Hematopoietic multipotent progenitor cell (in vitro differentiated cells): ENCODE results near the gene DHCR24. TPM values are rescaled to one million over a fixed set of nuclear protein-coding genes. Genes with fewer than 3 reads are reported as not detected.
A peak's percentile ranks its signal among the peaks of the same experiment; 100 is the strongest.
"Not testable (repeated sequence)": the region's sequence is repeated elsewhere in the genome, so short reads cannot be mapped to it uniquely, and the experiment has no call there.

Source experiments
- DNase-seq, 3 donors: peaks; one replicate each; pipeline ENCODE4 v3.0.0-alpha.2; 2011 to 2015; ENCODE audit warnings: low read depth in 2 of 3, low spot score in 2 of 3
- total RNA-seq: library from RNA; depleted of rRNA; stranded (reverse); fragments of >200 nt; gene quantifications from one replicate; pipeline ENCODE4 v1.2.3, GENCODE V29; 2012

The DHCR24 gene, protein sequence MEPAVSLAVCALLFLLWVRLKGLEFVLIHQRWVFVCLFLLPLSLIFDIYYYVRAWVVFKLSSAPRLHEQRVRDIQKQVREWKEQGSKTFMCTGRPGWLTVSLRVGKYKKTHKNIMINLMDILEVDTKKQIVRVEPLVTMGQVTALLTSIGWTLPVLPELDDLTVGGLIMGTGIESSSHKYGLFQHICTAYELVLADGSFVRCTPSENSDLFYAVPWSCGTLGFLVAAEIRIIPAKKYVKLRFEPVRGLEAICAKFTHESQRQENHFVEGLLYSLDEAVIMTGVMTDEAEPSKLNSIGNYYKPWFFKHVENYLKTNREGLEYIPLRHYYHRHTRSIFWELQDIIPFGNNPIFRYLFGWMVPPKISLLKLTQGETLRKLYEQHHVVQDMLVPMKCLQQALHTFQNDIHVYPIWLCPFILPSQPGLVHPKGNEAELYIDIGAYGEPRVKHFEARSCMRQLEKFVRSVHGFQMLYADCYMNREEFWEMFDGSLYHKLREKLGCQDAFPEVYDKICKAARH
- total RNA-seq: 51.4 TPM

DNA sequence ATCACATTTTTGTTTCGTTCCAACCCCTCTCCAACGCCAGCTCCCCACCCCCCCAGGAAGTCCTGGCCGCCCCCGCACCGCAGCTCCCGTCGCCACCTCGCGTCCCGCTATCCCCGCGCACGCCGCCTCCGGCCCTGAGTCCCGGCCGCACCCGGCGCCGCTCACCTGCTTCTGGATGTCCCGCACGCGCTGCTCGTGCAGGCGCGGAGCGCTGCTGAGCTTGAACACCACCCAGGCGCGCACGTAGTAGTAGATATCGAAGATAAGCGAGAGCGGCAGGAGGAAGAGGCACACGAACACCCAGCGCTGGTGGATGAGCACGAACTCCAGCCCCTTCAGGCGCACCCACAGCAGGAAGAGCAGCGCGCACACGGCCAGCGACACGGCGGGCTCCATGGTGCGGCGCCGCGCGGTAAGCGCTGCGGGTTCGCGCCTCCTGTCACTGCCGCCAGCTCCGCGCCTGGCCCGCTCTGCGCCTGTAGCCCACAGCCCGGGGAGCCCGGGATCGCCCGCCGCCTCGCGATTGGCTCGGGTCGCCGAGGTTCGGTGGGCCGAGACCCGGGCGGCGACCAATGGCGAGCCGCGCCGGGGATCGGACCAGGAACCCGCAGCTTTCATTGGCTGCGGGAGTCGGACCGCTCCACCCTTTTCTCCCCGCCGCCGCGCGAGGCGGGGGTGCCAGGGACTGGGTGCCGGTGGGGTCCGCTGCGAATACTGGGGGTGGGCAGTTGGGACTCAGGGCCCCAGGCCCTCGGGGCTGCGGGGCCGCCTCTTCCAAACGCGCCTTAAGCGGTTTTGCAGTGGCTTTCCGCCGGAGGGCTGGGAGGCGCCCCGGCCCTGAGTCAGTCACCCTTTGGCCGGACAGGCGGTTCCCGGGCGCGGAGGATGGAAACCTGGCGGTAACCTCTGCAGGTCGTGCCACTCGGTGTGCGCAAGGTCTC is at the start of gene DHCR24:
Gene DHCR24, minus strand, starts transcription at position 472 of the 941 bp plus-strand sequence. Its CDS starts 76 bp downstream, at position 396.
- peak; percentile 43 to 66 (median 66) for DNase-seq

DNA sequence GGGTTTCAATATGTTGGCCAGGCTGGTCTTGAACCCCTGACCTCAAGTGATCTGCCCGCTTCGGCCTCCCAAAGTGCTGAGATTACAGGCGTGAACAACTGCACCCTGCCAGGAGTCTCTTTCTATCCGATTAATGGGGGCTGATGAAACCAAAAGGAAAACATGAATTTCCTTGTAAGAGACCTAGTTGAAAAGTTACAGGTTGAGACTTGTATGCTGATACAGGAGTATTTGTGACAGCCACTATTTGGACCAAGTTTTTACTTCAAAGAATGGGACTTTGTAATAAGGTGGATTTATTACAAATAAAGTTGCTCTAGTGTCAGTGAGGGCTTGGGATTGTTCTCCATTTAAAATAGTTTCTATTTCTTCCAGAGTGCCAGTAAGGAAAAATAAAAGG is 49.8 kb upstream of the DHCR24 start:
- no peak for DNase-seq

DNA sequence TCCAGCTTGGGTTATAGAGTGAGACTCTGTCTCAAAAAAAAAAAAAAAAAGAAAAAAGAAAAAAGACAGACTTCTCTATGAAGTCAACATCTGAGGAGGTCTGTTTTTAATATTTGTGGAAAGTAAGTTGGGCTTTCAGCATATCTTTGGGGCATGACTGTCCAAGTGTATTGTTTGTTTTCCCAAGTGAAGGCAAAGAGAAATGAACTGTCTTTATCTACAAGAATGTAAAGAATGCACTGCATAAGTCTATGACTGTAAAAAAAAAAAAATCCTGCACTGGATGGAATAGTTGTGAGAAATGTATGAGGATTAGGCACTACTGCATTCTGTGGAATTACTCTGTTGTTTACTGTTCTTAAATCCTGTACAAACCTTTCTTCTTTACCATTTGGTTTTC is 47.9 kb upstream of the DHCR24 start:
- DNase-seq: no peak

DNA sequence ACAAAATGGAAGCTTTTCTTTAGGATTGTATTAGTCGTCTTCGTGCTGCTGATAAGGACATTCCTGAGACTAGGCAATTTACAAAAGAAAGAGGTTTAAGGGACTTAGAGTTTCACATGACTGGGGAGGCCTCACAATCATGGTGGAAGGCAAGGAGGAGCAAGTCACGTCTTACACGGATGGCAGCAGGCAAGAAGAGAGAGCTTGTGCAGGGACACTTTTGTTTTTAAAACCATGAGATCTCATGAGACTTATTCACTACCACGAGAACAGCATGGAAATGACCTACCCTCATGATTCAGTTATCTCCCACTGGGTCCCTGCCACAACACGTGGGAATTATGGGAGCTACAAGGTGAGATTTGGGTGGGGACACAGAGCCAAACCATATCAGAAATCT is 47.1 kb upstream of the DHCR24 start:
- DNase-seq: not testable (repeated sequence)

DNA sequence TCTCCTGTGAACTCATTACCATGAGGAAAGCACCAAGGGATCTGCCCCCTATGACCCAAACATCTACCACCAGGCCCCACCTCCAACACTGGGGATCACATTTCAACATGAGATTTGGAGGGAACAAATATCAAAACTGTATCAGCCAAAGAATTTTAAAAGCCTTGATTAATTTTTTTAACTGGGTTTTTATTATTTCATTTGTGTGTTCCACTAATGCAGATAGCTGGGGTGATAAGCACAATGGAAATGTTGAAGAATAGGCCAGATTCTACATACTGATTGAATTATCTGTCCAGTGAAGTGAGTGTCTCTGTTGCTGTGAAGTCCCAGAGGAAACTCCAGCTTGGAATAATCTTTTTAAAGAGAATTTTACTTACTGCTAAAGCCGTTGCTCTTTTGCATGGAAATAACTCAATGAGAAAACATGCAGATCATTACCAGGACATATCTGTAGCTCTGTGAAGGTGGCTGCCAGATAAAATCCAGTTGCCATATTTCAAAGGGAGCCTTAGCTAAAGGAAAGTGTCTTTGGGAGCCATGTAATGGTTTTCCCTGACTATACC is 44.4 kb upstream of the DHCR24 start:
- no peak for DNase-seq

DNA sequence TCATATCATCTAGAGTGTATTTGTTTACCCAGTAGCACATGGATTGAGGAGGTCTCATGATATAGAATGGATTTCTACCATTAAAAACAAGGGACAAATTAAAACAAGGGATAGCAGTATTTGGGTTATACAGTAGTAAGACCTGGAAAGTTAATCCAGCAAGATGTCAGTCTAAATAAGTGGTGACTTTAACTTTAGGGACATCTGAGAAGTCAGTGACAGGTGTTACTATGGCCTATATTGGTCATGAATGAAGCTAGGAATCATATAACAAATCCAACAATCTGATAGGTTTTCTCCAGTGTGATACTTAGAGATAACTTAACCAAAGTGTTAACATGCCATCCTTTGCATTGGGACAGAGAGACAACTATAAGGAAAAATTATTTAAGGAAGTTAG is 42.7 kb upstream of the DHCR24 start:
- DNase-seq: no peak

DNA sequence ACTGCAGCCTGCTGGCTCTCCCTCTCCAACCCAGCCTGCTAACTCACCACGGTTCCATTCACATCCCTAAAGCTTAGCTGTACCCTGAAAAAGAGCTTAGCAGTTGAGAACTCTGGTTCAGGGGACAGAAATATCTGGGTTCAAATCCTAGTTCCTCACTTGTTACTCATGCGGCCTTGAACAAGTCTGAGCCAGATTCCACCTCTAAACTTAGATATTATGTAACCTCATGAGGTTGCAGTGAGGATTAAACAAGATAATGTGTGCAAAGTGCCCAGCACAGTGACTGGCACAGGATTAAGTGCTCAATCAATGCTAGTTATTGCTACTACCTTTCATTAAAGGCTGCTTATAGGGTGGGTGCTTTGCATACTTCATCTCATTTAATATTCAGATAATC is 41.3 kb upstream of the DHCR24 start:
- no peak for DNase-seq

DNA sequence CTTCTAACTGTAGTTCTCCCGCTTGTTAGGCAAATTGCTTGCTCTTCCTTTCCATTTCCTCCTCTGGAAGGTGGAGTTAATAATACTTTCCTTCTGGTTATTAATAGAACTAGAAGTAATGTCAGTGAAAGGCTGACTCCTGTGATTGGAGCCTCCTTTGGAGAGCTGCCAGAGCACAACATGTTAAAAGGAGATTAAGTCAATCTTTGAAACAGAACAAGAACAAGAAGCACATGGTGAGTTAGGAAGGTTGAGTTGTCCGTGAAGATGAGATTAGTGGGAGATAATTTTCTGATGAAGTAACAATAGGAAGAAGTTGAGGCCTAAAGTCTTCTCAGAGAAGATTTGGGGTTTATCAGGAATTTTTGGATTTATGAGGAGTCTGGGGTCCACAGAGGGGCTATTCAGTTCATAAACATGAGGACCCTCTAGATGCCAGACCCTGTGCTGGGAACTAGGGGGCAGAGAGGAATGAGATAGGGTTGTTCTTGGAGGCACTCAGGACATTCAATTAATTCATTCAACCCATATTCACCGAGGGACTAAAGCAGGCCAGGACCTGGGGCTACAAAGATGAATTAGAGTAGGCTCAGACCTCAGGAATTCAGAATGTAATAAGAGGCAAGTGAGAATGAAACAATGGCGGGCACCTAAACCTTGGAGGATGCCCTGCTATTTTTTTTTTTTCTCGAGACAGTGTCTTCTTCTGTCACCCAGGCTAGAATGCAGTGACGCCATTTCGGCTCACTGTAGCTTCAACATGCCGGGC is 40.7 kb upstream of the DHCR24 start:
- DNase-seq: peak in 2 of 3 donors; percentile 21 to 50

DNA sequence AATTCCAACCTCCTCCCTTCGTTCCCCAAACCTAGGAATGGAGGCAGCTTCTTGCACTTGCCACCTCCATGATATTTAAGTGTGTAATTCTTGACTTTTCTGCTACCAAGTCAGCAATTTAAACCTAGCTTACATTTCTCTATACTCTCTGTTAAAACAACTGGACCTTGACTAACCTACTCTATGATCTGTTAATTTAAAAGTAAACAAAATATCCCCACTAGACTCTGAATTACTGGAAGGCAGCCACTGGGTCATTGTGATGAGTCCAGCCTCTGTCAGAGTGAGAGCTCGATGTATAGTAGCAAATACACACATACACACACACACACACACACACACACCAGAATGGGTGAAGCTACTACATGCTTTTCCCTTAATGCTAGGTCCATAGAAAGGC is 40.0 kb upstream of the DHCR24 start:
- DNase-seq: no peak

DNA sequence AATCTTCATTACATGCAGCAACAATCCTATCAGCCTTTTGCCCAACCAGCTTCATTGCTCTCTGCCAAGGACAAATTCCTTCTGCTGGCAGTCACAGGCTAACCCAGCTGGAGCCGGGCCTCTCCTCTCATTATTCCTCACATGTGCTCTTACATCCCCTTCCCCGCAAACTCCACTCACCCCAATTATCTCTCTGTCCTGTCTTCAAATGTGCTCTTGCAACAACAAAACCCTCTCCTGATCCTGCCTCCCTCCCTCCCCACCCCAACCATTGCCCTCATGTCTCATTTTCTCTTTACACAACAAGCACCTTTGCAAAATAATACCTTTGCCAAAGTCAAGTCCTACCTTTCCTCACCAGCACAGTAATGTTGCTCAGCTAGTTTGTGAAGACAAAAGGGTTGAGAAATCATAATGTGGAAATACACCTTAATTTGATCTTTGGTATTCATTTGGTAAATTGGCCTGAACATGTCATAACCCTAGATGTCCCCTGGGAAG is 36.0 kb upstream of the DHCR24 start:
- DNase-seq: no peak

DNA sequence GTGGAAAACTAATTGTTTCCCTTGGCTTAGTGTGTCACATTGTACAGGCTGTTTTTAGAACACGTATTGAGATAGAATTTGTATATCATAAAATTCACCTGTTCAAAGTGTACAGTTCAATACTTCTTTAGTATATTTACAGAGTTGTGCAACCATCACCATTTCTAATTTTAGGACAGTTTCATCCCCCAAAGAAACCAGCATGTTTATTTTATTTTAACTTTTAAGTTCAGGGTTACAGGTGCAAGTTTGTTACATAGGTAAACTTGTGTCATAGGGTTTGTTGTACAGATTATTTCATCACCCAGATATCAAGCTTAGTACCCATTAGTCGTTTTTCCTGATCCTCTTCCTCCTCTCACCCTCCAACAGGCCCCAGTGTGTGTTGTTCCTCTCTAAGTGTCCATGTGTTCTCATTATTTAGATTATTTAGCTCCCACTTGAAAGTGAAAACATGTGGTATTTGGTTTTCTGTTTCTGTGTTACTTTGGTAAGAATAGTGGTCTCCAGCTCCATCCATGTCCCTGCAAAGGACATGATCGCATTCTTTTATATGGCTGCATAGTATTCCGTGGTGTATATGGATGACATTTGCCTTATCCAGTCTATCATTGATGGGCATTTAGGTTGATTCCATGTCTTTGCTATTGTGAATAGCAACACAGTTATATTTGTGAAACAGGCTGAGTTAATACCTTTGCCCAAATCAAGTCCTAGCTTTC is 35.2 kb upstream of the DHCR24 start:
- no peak for DNase-seq

DNA sequence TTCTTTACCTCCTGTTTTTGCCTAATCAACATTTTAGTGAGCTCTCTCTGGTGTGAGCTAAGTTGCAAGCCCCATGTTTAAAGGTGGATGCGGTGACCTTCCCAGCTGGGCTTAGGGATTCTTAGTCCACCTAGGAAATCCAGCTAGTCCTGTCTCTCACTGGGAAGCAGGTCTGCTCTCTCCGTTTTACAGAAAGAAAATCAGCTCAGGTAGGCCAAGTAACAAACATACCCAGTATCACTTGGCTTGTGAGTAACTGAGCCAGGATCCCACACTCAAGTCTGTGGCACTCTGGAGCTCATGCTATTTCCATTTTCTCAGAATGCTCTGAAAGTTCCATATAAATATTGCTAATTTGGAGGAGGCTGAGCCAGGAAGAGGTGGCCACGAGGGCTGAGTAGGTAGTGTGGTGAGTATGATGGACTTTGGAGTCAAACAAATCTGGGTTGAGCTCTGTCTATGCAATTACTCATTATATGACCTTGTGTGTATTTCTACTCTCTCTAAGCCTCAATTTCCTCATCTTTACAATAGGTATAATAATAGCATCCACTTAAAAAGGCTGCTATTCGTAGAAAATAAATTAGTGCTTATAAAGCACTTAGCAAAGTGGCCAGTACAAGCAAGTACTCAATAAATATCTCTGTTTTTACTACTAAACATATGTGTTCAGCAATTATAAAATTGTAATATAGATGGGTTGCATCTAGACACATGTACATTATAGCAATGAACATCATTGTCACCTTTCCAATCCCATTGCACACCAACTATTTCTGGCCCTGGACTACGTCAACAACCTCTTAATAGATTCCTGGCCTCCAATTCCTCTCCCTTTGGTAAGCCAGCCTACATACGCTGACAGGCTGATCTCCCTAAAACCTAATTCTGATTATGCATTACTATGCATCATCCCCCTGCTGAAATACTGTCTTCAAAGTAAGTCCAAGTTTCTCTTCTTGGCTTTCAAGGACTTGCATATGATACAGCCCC is 32.7 kb upstream of the DHCR24 start:
- no peak for DNase-seq

DNA sequence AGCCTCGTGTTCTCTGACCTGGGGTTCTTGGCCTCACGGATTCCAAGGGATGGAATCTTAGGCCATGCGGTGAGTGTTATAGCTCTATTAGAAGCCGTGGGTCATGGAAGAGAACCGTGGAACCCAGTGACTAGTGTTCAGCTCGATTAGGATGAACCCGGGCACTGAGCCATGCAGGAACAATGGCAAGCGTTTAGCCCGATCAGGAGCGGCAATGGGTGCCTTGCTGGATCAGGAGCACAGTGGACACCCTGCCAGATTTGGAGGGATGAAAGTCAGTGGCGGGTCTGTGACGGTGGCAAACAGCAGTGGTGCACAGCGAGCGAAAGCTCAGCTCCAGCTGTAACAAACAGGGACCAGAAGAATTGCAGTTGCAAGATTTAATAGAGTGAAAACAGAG is 24.1 kb upstream of the DHCR24 start:
- DNase-seq: not testable (repeated sequence)

DNA sequence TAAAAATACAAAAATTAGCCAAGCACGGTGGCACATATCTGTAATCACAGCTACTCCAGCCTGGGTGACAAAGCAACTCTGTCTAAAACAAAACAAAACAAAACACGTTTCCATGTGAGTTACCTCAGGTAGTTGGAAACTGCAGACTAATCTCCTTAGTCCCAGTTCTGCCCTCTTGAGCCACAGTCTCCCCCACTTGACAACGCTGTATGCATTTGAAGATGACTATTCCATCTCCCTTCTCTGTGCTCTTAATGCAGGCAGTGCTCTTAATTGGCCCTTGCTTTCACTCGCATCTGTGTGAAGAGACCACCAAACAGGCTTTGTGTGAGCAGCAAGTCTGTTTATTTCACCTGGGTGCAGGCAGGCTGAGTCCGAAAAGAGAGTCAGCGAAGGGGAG is 19.6 kb upstream of the DHCR24 start:
- DNase-seq: no peak

DNA sequence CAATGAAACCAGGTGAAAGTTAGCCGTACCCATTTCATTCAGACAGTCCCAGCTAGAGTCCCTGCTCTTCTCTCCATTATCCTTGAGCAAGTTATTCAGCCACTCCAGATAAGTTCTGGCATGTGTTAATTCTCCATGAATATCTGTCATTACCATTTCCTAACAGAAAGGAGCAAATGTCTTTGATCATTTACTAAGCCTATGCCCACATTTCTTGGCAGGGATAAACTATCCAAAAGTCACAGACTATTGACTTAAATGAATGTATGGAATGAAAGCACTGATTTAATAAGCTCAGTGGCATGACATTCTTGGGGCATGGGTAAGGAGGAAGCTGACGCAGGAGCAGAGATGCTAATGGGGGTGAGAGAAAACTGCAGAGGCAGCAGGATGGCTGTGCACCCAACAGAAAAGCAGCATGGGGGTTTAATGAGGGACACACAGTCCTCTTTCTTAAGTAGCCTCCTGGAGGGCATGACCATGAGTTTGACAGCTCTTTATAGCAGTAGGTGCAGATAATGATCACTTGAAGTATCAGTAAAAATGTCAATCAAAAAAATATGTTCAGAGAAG is 17.6 kb upstream of the DHCR24 start:
- no peak for DNase-seq

DNA sequence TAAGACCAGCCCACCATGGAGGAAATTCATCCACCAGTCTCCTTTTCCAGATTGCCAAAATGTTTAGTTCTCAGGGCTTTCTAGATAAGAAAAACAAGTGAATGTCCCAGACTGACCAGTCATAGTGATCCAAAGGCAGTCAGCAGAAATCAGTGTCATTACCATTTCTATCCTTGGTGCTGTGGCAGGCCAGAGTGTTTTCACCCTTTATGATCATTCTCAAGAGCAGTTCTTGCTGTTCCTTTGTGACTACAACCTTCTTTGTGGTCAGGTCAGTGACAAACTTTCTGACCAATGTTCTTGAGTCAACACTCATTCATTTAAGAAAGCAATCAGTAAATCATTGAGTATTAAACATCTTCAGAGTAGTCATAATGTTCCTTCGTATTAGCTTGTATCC is 7.3 kb upstream of the DHCR24 start:
- no peak for DNase-seq

DNA sequence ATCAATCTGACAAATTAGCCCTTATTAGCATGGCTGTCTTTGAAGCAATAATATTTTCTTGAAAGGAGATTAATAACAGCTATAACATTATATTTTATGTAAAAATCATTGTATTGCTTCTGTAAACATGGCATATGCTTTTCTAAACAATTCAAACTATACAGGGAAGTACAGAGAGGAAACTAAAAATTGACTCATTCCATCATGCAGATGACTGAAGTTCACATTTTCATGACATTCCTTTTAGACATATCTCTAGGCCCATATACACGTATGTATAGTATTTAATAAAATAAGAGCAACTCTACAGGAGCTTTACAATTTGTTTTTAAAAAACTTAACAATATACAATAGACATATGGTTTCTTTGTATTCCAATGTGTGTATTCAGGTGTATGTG is 5.6 kb upstream of the DHCR24 start:
- DNase-seq: no peak

DNA sequence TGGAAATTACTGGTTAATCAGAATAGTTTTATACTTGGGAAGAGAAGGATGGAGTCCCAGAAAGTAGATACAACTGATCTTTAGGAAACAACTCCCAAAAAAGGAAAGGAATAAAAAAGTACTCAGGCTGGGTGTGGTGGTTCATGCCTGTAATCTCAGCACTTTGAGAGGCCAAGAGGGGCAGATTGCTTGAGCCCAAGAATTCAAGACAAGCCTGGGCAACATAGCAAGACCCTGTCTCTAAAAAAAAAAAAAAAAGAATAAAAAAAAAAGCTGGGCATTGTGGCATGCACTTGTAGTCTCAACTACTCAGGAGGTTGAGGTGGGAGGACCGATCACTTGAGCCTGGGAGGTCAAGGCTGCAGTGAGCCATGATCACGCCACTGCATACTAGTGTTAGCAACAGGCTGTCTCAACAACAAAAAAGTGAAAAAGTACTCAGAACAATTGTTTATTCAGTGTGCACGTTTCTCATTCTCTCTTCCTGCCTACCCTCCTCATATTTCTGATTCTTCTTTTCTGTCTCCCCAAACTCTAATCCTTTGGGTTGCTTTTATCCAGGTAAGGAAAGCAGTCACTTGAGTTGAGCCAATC is 2.2 kb upstream of the DHCR24 start:
- no peak for DNase-seq
